NCI-H526 (cell line): ENCODE results near the gene INTS11.
A peak's percentile ranks its signal among the peaks of the same experiment; 100 is the strongest.

ENCODE experiments used
- DNase-seq, 2 experiments: peaks; one replicate each; lab custom pipeline; 2025; lab: John Stamatoyannopoulos, UW

Gene INTS11

DNA sequence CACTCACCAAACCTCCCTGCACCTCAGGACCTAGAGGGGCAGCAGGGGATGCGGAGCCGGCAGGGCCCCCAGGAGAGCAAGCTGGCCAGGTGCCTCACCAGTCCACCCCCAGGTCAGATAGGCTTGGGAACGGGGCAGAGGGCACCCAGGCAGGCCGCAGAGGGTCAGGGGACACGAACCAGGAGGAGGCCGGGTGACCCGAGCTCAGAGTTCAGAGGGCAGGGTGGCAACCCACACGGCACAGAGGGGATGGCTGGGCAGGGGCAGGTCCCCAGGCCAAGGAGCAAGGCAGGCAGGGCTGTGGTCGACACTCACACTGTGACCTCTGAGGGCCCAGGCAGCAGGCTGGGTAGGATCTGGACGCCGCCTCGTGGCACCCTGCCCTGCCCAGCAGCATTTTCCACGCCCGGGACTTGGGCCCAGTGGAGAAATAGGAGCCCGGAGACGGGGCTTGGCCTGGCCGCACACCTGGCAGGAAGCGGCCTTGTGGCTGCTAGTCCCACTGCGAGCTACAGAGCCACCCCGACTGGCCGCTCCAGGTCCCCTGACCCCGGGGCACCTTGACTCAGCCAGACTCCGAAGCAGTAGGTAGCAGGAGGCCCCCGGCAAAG is 19.5 kb upstream of the INTS11 start:
- DNase-seq = no peak

DNA sequence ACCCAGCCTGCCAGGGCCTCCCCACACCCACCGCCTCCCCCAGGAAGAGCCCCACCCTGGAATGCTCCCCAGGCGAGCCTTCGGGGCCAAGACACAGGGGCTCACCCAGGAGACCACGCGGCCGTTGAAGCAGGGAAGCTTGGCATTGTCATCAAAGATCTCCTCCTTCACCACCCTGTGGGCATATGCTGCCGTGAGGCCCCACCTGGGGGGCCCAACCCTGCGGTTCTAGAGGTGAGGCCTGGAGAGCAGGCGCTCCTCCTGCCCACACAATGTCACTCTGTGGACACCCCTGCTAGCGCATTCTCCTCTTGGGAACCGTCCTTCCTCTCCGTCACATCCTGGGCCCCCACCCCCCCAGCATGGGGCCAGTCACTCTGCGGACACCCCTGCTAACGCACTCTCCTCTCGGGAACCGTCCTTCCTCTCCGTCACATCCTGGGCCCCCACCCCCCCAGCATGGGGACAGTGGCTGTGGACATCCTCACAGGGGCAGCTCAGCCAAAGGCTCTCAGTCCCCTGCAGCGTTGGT is 18.2 kb upstream of the INTS11 start:
- DNase-seq = no peak

DNA sequence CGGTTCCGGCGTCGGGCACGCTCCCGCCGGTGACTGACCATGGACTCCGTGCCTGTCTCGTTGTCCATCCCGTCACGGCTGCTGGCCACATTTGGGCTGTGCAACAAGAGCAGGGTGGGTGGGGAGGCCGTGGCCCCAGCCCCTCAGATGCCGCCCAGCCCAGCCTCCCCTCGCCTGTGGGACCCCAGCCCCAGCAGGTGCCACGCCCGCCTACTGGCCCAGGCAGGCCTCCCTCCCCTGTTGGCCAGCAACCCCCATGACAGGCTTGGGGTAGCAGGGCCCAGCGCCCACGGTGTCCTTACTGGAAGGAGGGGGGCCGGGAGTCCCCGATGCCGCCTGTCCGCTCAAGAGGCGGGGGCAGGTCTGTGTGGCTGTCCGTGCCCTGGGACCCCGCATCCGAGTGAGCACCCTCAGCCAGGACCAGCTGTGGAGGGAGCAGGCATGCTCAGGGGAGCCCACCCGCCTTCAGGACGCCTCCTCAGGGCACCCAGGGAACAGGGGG is 17.7 kb upstream of the INTS11 start:
- DNase-seq = no peak

DNA sequence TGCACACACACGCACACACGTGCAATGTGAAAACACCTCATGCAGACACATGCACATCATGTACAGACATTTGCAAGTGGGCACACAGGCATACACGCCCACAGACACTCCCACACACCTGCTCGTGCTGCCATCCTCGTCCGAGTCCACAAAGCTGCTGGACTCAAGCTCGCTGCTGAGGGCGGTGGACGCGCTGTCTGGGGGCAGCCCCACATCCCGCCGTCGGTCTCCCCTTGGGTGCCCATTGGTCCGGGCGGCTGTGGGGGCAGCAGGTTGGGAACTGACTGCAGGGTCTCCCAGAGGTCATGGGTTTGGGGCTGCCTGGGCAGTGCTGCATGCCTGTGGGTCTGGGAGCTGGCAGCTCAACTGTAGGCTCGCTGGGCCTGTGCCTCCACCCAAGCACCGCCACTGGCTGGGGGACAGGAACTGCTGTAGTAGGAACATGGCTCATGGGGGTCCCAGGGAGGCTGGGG is 17.1 kb upstream of the INTS11 start:
- DNase-seq = no peak

DNA sequence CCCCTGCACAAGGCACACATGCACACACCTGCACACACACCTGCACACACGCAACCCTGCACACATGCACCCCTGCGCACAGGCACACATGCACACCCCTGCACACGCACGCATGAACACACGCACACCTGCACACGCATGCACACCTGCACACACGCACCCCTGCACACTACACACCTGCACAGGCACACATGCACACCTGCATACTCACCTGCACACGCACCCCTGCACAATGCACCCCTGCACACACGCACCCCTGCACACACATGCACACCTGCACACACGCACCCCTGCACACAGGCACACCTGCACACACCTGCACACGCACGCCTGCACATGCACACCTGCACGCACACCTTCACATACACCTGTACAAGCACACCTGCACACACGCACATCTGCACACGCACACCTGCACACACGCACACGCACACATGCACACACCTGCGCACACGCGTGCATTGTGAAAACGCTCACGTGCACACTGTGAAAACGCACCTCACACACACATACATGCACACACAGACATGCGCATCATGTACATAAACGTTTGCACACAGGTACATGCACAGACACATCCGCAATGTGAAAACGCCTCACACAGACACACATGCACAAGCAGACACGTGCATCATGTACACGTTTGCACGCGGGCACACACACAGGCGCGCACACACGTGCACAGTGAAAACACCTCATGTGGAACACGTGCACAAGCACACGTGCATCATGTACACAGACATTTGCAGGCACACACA is 16.5 kb upstream of the INTS11 start:
- DNase-seq = no peak

DNA sequence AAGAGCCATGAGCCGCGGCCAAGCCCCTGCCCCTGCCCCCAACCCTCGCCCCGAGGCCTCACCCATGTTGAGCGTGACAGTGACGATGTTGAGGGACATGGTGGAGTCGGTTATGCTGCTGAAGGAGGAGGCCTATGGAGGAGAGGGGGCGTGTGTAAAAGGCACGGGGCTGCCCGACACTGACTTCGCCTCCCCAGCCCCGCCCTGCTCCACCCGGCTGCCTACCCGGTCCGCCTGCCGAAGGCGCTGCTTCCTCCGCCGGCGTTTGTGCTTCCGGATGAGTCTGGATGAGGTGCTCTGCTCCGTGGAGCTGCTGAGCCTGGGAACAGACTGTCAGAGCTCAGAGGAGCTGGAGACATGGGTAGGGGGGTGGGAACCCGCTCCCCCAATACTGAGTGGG is 15.7 kb upstream of the INTS11 start:
- DNase-seq = no peak

DNA sequence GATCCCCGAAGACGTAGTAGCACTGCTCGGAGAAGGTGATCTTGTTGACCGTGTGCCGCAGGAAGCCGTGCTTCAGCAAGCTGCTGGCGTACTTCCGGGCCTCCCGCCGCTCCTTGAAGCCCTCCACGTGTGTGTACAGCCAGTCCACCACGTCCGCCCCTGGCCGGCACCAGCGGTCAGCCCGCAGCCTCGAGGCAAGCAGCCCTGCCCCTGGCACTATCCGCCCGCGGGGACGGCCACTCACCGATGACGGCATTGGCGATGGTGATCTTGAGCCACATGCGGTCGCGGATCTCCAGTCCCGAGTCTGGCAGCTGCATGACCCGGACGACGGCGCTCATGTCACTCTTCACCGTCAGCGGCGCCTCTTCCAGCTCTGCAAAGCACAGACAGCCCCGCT is 13.8 kb upstream of the INTS11 start:
- DNase-seq = no peak

DNA sequence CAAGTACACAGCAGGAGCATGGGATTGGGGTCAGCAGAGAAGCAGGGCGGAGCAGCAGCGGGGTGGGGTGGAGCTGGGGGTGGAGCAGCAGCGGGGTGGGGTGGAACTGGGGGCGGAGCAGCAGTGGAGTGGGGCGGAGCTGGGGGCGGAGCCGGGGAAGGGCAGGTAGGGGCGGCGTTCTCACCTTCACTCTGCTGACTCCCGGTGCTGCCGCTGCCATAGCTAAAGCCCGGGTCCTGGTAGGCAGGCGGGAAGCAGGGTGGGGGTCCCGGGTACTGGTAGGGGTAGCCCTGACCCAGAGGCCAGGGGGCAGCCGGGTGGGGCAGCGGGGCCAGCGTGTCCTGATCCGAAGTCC is 13.3 kb upstream of the INTS11 start:
- DNase-seq = peak in 1 of 2 experiments; percentile 59

DNA sequence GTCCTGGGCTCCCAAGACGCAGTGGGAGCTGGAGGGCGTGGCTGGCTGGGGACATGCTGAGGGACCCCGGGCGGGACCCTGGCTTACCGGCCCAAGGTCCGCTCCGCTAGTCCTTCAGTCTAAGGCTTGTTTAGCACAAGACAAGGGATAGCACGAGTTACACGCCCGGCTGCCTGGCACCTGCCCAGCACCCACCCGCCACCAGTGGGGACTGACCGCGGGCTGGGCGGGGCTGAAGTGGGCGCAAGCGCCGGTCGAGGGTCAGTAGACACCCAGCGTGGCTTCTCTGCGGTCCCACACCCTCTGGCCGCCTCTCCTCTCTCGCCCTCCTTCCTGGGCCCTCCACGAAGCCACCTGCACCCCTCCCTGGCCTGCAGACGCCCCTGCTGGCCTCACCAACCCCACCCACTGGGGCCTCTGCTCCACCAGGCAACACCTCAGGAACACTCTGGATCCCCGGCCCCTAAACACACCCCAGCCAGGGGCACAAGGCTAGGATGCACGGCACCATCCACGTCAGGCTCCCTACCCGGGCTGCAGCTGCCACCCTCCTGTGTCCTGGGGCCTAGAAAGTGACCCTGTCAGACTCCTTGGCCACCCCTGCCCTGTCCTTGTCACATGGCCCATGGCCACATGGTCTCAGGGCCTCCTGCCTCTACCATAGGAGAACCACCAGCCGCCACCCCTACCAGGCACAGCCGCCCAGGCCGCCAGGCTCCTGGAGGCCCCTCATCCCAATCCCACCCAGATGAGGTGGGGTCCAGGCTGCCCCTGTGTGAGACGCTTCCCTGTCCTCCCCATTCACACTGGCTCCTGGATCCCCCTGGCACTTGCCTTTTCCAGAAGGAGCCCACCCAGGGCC is 12.7 kb upstream of the INTS11 start:
- DNase-seq = no peak

DNA sequence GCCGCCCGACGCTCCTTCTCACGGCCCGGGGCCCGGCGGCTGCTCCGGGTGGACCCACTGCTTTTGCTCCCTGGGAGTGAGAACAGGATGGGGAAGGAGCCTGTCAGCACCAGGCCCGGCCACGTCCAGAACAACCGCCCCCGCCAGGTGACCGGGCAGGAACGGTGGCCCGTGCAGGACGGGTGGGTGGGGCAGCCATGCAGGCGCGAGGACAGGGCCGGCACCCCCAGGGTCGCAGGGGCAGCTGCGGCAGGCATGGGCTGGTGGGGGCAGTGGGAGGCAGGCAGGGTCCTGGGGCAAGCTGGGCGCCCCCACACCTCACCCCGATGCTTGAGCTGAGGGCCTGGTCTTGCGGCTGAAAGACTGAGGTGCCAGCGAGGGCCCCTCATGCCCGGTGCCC is 12.0 kb upstream of the INTS11 start:
- no peak for DNase-seq

DNA sequence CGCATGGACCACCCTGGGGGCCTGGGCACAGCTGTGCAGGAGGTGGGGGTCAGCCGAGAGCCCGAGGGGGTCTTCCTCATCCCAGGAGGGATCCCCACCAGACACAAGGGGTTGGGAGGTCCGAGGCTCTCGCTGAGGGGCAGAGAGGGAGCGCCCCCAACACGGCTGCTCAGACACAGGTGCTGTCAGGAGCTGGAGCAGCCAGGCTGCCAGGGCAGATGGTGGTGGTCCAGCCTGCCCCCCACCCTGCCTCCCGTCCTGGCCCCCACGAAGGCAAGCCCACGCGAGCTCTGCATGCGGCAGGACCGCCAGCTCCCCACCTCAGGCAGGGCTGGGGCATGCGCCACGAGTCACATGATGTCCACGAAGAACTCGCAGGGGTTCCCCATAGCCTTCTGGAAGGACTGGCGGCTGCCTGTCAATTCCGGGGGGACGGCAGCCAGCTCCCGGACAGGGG is 11.4 kb upstream of the INTS11 start:
- DNase-seq = no peak

DNA sequence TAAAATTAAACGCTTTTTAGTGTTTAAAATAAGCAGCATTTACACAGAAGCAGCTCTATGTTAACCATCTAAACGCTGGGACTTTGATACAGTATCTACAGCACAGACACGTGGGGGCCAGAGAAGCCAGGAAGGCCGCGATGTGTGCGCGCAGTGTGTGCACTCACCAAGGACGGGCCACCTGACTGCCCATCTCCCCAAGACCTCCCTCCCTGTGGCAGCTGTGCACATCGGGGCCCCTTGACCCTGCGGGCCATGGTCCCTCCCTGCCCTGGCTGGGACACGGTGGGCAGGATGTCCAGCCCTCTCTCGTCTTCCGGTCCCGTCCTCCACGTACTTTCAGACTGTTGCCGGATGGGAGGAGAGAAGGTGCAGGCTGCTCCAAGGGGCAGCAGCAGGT is 10.8 kb upstream of the INTS11 start:
- DNase-seq = no peak

DNA sequence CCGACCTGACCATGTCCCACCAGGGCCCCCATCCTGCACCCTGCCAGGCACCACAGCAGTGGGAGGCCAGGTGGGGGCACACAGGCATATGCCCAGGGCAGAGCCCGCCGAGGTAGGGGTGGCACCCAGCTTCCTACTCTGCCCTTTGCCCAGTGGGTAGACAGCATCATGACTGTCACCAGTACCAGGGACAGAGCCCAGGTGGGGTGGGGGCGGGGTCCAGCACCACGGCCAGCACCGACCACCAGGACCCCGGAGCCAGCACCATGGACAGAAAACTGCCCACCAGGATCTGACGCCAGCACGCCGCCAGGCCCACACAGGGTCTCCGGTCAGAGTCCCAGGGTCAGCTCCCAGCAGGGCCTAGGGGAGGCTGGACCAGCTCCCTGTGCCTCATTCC is 10.4 kb upstream of the INTS11 start:
- DNase-seq = no peak

DNA sequence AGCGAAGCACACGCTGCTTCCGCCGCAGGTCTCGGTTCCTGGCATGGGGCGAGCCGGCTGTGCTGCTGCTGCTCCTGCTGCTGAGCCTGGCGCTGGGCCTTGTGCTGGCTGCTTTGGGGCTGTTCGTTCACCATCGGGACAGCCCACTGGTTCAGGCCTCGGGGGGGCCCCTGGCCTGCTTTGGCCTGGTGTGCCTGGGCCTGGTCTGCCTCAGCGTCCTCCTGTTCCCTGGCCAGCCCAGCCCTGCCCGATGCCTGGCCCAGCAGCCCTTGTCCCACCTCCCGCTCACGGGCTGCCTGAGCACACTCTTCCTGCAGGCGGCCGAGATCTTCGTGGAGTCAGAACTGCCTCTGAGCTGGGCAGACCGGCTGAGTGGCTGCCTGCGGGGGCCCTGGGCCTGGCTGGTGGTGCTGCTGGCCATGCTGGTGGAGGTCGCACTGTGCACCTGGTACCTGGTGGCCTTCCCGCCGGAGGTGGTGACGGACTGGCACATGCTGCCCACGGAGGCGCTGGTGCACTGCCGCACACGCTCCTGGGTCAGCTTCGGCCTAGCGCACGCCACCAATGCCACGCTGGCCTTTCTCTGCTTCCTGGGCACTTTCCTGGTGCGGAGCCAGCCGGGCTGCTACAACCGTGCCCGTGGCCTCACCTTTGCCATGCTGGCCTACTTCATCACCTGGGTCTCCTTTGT is 9.2 kb upstream of the INTS11 start:
- no peak for DNase-seq

DNA sequence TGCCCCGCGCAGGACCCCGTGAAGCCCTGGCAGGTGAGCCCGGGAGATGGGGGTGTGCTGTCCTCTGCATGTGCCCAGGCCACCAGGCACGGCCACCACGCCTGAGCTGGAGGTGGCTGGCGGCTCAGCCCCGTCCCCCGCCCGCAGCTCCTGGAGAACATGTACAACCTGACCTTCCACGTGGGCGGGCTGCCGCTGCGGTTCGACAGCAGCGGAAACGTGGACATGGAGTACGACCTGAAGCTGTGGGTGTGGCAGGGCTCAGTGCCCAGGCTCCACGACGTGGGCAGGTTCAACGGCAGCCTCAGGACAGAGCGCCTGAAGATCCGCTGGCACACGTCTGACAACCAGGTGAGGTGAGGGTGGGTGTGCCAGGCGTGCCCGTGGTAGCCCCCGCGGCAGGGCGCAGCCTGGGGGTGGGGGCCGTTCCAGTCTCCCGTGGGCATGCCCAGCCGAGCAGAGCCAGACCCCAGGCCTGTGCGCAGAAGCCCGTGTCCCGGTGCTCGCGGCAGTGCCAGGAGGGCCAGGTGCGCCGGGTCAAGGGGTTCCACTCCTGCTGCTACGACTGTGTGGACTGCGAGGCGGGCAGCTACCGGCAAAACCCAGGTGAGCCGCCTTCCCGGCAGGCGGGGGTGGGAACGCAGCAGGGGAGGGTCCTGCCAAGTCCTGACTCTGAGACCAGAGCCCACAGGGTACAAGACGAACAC is 8.5 kb upstream of the INTS11 start:
- peak in 1 of 2 experiments; percentile 59 for DNase-seq

DNA sequence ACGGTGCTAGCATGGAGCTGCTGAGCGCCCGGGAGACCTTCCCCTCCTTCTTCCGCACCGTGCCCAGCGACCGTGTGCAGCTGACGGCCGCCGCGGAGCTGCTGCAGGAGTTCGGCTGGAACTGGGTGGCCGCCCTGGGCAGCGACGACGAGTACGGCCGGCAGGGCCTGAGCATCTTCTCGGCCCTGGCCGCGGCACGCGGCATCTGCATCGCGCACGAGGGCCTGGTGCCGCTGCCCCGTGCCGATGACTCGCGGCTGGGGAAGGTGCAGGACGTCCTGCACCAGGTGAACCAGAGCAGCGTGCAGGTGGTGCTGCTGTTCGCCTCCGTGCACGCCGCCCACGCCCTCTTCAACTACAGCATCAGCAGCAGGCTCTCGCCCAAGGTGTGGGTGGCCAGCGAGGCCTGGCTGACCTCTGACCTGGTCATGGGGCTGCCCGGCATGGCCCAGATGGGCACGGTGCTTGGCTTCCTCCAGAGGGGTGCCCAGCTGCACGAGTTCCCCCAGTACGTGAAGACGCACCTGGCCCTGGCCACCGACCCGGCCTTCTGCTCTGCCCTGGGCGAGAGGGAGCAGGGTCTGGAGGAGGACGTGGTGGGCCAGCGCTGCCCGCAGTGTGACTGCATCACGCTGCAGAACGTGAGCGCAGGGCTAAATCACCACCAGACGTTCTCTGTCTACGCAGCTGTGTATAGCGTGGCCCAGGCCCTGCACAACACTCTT is 7.7 kb upstream of the INTS11 start:
- peak in 1 of 2 experiments; percentile 69 for DNase-seq

DNA sequence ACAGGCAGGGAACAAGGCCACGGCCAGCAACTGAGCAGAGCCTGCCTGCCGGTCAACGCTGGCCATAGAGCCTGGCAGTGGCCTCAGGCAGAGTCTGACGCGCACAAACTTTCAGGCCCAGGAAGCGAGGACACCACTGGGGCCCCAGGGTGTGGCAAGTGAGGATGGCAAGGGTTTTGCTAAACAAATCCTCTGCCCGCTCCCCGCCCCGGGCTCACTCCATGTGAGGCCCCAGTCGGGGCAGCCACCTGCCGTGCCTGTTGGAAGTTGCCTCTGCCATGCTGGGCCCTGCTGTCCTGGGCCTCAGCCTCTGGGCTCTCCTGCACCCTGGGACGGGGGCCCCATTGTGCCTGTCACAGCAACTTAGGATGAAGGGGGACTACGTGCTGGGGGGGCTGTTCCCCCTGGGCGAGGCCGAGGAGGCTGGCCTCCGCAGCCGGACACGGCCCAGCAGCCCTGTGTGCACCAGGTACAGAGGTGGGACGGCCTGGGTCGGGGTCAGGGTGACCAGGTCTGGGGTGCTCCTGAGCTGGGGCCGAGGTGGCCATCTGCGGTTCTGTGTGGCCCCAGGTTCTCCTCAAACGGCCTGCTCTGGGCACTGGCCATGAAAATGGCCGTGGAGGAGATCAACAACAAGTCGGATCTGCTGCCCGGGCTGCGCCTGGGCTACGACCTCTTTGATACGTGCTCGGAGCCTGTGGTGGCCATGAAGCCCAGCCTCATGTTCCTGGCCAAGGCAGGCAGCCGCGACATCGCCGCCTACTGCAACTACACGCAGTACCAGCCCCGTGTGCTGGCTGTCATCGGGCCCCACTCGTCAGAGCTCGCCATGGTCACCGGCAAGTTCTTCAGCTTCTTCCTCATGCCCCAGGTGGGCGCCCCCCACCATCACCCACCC is 6.9 kb upstream of the INTS11 start, which contains the start of gene TAS1R3:
Gene TAS1R3, plus strand, starts transcription at position 213 of the 898 bp plus-strand sequence. Its CDS starts 66 bp downstream, at position 279.
- peak; percentile 67 to 93 for DNase-seq

DNA sequence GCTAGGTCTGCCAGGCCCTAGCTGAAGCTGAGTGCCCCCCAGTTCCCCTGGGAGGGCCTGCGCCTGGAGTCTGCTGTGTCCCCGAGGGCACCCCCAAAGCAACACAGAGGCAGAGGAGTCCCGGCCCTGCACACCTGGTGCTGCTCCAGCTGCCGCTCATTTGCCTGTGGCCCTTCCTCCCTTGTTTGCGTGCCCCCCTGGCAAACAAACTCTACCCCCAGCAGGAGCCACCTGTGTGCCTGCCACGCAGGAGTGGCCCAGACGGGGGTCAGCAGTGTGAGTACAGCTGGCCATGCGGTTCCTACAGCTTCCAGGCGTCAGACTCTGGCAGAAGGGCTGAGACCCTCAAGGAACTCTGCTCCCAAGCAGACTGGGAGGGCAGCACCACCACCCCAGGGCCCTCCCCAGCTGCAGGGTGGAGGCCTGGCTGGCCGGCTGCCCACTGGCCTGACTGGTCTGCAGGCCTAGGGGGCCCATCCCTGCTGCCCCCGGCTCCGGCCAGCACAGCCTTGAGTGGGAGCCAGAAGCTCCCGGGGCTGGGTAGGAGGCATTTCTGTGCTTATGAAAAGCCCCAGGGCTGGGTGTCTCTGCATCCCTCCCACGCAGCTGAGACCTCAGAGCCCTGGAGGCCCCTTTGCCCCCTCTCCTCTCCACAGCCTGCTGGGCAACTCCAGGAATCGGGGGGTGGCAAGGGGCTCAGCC is 6.1 kb upstream of the INTS11 start:
- peak in 1 of 2 experiments; percentile 58 for DNase-seq
